Endometrial microvascular endothelial cells (primary cell): Measurements from ENCODE around the gene ACTL6B. TPM values are rescaled to one million over a fixed set of nuclear protein-coding genes. Genes with fewer than 3 reads are reported as not detected.

Experiments
- in situ Hi-C: cut with HindIII; loops from 2 replicates; pipeline ENCODE4 v1.10.0; 2017; ENCODE audit warnings: low sequenced_read_pairs, low pct_unique_long_range_greater_than_20kb; ENCODE audit errors: inconsistent ontology term
- total RNA-seq: library from RNA; depleted of rRNA; stranded (reverse); fragments of >200 nt; gene quantifications from one replicate; pipeline ENCODE4 v1.2.3, GENCODE V29; 2015; ENCODE audit errors: inconsistent ontology term

Gene ACTL6B
- total RNA-seq, 1 donor from 2014 or later, result not detected

GRCh38 chr7:100685049-100685605 lies 28.9 kb upstream of the ACTL6B start:
- in situ Hi-C loops, result no loop called here

GRCh38 chr7:100684534-100685042 lies 28.3 kb upstream of the ACTL6B start:
- in situ Hi-C loops, result no loop called here

- in situ Hi-C loops, result no loop called here
These were observed 27.6 kb upstream of the ACTL6B start for GRCh38 chr7:100683659-100684533.

- in situ Hi-C loops, result no loop called here
These were observed 26.9 kb upstream of the ACTL6B start for GRCh38 chr7:100682991-100683658.

GRCh38 chr7:100682228-100682741 lies 26.0 kb upstream of the ACTL6B start:
- in situ Hi-C loops, result no loop called here

GRCh38 chr7:100681491-100682227 lies 25.4 kb upstream of the ACTL6B start:
- in situ Hi-C loops, result no loop called here

GRCh38 chr7:100680576-100681271 lies 24.5 kb upstream of the ACTL6B start:
- in situ Hi-C loops, result no loop called here

GRCh38 chr7:100679927-100680575 lies 23.8 kb upstream of the ACTL6B start:
- in situ Hi-C loops, result no loop called here

- in situ Hi-C loops, result no loop called here
These were observed 23.1 kb upstream of the ACTL6B start for GRCh38 chr7:100679129-100679926.

GRCh38 chr7:100678291-100678984 lies 22.2 kb upstream of the ACTL6B start:
- in situ Hi-C loops, result no loop called here

GRCh38 chr7:100677308-100678267 lies 21.3 kb upstream of the ACTL6B start:
- in situ Hi-C loops, result no loop called here

- in situ Hi-C loops, result no loop called here
These were observed 20.5 kb upstream of the ACTL6B start for GRCh38 chr7:100676501-100677306.

GRCh38 chr7:100675581-100676350 lies 19.5 kb upstream of the ACTL6B start:
- in situ Hi-C loops, result no loop called here

GRCh38 chr7:100675105-100675451 lies 18.8 kb upstream of the ACTL6B start:
- in situ Hi-C loops, result no loop called here
